ENCODE measurements around the gene ARMC3.

Gene ARMC3

DNA sequence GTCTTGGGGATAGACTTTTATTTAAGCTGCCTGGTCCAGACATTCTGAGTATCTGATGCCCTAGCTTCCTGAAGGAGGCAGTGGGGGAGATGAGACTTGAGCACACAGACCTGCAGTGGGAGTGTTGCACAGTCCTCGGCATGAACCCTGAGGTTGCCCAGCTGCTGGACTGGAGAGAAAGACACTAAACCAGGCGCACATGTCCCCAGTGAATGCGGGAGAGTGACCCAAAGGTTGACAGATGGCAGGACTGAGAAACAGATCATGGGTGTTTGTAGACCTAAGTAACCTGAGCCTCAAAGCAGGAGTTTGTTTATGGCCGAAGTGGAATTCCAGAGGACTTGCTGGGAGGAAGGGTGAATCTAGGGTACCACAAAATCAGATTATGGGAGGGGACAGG lies 151.8 kb downstream of the ARMC3 start:
- DNase-seq (ENCODE audit: extremely low read depth, low read depth): no peak
- TF ChIP-seq, protein P1, sequence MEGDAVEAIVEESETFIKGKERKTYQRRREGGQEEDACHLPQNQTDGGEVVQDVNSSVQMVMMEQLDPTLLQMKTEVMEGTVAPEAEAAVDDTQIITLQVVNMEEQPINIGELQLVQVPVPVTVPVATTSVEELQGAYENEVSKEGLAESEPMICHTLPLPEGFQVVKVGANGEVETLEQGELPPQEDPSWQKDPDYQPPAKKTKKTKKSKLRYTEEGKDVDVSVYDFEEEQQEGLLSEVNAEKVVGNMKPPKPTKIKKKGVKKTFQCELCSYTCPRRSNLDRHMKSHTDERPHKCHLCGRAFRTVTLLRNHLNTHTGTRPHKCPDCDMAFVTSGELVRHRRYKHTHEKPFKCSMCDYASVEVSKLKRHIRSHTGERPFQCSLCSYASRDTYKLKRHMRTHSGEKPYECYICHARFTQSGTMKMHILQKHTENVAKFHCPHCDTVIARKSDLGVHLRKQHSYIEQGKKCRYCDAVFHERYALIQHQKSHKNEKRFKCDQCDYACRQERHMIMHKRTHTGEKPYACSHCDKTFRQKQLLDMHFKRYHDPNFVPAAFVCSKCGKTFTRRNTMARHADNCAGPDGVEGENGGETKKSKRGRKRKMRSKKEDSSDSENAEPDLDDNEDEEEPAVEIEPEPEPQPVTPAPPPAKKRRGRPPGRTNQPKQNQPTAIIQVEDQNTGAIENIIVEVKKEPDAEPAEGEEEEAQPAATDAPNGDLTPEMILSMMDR (IDR thresholded peaks at IDR 0.05; ENCODE audit: low read depth, low read length, missing control alignments): no peak

DNA sequence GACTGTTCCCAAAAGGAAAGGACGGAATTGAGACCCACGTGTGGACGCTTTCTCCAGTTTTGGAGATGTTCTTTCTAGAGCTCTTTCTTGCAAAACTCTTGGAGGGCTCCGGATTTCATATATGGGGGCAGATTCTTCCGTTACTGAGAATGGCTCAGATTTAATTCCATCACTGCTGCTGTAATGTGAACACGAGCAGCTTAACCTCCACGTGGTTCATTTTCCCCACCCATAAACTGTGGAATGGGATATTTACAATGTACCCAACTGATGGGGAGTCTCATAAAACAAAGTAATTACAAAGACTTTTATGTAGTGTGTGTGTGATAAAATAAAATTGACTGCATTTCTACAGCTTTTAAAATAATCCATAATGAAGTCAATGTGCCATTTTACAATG lies 152.4 kb downstream of the ARMC3 start:
- TF ChIP-seq, protein P1 (IDR thresholded peaks at IDR 0.05; ENCODE audit: low read depth, low read length, missing control alignments): no peak
- DNase-seq (ENCODE audit: extremely low read depth, low read depth): no peak
- no peak overlapping the region for H3K4me3 ChIP-seq (replicated peaks; ENCODE audit: low read depth, low read length)

More for the DNA sequence above, 151.8 kb downstream of the ARMC3 start:
- no peak overlapping the region for H3K4me3 ChIP-seq (replicated peaks; ENCODE audit: low read depth, low read length)

DNA sequence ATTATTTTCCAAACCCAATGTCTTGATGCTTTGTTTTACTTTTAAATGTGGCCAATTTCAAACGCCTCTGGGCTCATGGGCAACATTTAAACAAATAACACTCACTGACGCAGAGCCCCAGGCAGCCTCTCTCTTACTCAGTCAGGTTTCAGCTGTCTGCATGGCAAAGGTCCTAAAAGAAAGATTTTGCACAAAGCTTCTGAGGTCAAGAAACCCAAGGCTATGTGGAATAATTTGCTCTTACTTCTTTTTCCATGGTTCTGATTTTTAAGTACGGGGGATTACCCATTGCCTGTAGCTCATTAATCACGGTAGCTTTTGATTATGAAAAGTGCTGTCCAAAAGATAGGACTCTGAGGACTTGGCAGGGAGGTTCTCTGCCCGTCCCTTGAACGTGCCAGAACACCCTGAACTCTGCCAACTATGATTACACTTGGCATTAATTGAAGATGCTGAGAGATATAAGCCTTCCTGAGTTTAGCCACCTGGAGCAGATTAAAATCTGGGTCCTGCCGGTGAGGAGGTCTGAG lies 153.4 kb downstream of the ARMC3 start:
- TF ChIP-seq, protein P1 (IDR thresholded peaks at IDR 0.05; ENCODE audit: low read depth, low read length, missing control alignments): no peak
- DNase-seq (ENCODE audit: extremely low read depth, low read depth): no peak
- no peak overlapping the region for H3K4me3 ChIP-seq (replicated peaks; ENCODE audit: low read depth, low read length)

DNA sequence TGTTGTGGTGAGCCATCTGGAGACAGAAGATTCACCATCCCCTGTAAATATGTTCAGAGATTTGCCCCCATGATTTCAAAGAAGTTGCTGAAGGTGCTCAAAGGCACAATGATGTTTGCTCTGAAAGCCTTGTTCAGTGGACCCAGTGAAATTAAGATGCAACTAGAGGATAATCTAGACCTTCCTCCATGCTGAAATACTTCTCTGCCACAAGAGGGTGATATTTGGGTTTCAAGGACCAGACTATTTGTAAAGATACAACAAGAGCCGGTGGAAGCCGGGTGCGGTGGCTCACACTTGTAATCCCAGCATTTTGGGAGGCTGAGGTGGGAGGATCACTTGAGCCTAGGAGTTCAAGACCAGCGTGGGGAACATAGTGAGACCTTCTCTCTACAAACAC lies 154.0 kb downstream of the ARMC3 start:
- DNase-seq (ENCODE audit: extremely low read depth, low read depth): no peak
- TF ChIP-seq, protein P1 (IDR thresholded peaks at IDR 0.05; ENCODE audit: low read depth, low read length, missing control alignments): peak; percentile 29

More for the DNA sequence above, 154.0 kb downstream of the ARMC3 start:
- H3K4me3 ChIP-seq (replicated peaks; ENCODE audit: low read depth, low read length): no peak overlapping the region
